ENCODE measurements around the gene LIPT2. TPM values are rescaled to one million over a fixed set of nuclear protein-coding genes. Genes with fewer than 3 reads are reported as not detected.

The LIPT2 gene
- total RNA-seq, 1 experiment from 2014 or later, result 8.2 TPM

GRCh38 chr11:74520927-74521665 is 27.6 kb upstream of the LIPT2 start:
- H3K27me3 ChIP-seq (ENCODE audit: insufficient read depth, low read length), result no peaks in the 10 kb centered on the region
- H3K23ac ChIP-seq (ENCODE audit: insufficient read length, low read depth, low read length), result no peak overlapping the region
- no peak overlapping the region for H2BK120ac ChIP-seq (ENCODE audit: low read depth, low read length, poor library complexity, severe bottlenecking)
- no peaks in the 10 kb centered on the region for H3K4me1 ChIP-seq (ENCODE audit: insufficient read depth, low read length)
- H2AFZ ChIP-seq (ENCODE audit: low read length), result no peak overlapping the region
- no peaks in the 10 kb centered on the region for H3K79me1 ChIP-seq (ENCODE audit: insufficient read depth, low read depth, low read length, poor library complexity, severe bottlenecking)
- H3K4me3 Mint-ChIP-seq, result no peak overlapping the region
- DNase-seq, result no peak
- H3K9ac ChIP-seq (ENCODE audit: extremely low read depth, insufficient read length, low read length), result no peak overlapping the region
- H3K79me2 ChIP-seq (ENCODE audit: insufficient read depth, low read length), result no peaks in the 10 kb centered on the region
- no peak overlapping the region for H3K18ac ChIP-seq (ENCODE audit: insufficient read length, low read depth, low read length)
- H2AK5ac ChIP-seq (ENCODE audit: insufficient read length, low read length), result no peak overlapping the region
- peaks cover 0 to 4% of the 10 kb centered on the region in 2 experiments; a peak in 2 of 5 replicates for H3K9me3 Mint-ChIP-seq
- no peak overlapping the region for H3K27ac ChIP-seq (ENCODE audit: insufficient read length, low read depth, low read length)
- no peak overlapping the region for H2BK20ac ChIP-seq (ENCODE audit: low read depth, low read length, poor library complexity, severe bottlenecking)
- H3K14ac ChIP-seq (ENCODE audit: insufficient read depth, low read length), result no peak overlapping the region
- no peak overlapping the region for H3K4ac ChIP-seq (ENCODE audit: low read depth, low read length)
- no peak overlapping the region for H2BK12ac ChIP-seq (ENCODE audit: insufficient read length, low read depth, low read length)
- WGBS (ENCODE audit: extremely low coverage, insufficient read length, low lambda C conversion rate), result no CpG with 5 or more reads among the region's 12 CpGs
- no peaks in the 10 kb centered on the region for H3K36me3 Mint-ChIP-seq (ENCODE audit: insufficient read depth in 1 of 3, low read depth in 3 of 3)
- no peaks in the 10 kb centered on the region for H3K23me2 ChIP-seq (ENCODE audit: insufficient read length, low read depth, low read length, poor library complexity, severe bottlenecking)
- TF ChIP-seq CTCF (conservative IDR thresholded peaks at IDR 0.05), result no peak
- no peak overlapping the region for H4K91ac ChIP-seq (ENCODE audit: insufficient read length, low read depth, low read length)
- H2BK15ac ChIP-seq (ENCODE audit: low read depth, low read length), result no peak overlapping the region
- no peak overlapping the region for H4K5ac ChIP-seq (ENCODE audit: insufficient read length, low read depth, low read length)
- no peaks in the 10 kb centered on the region for H4K20me1 ChIP-seq (ENCODE audit: control insufficient read depth, insufficient read depth, insufficient read length)
- no peaks in the 10 kb centered on the region; a peak in 1 of 4 replicates for H3K4me1 Mint-ChIP-seq
- H3T11ph ChIP-seq (ENCODE audit: low read length), result no peak overlapping the region
- H3K56ac ChIP-seq (ENCODE audit: insufficient read length, low read depth, low read length), result no peak overlapping the region
- no peak overlapping the region for H3K27ac Mint-ChIP-seq
- H2BK5ac ChIP-seq (ENCODE audit: insufficient read length, low read length), result no peak overlapping the region
- no peaks in the 10 kb centered on the region for H3K9me3 ChIP-seq (ENCODE audit: control insufficient read depth, low read depth, low read length)
- no peak overlapping the region for H3K4me2 ChIP-seq (ENCODE audit: insufficient read depth, insufficient read length, low read length)
- H3K27me3 Mint-ChIP-seq (ENCODE audit: low read depth), result no peaks in the 10 kb centered on the region; the same call in 1 of the 2 replicates
- no peak overlapping the region for H4K8ac ChIP-seq (replicated peaks; ENCODE audit: insufficient read length, low read depth, low read length)

All from H9 (cell line).